Body of pancreas (tissue), 4 donors: ENCODE data around the gene YIF1A. TPM values are rescaled to one million over a fixed set of nuclear protein-coding genes. Genes with fewer than 3 reads are reported as not detected.

Source experiments
- ATAC-seq: fragments of 150-250 bp; one replicate; pipeline ENCODE4 v1.9.1; 2016
- DNase-seq, 4 donors: peaks; one replicate each; pipeline ENCODE4 v3.0.0-alpha.2; 2019
- H3K27ac ChIP-seq, 4 donors: fragments of 200-600 bp; sonication (generic); 1 replicate in 3 of 4; 2 replicates in 1 of 4; pipeline versions ENCODE4 v1.5.1 to v1.6.1; 2016 to 2019; ENCODE audit warnings: mild to moderate bottlenecking in 1 of 4, mixed read lengths in 1 of 4, moderate library complexity in 1 of 4
- H3K27me3 ChIP-seq, 2 donors: fragments of 200-600 bp; sonication (generic); one replicate each; pipeline ENCODE4 v1.6.0; 2016; ENCODE audit warnings: mild to moderate bottlenecking in 1 of 2
- H3K36me3 ChIP-seq, 2 donors: fragments of 200-600 bp; sonication (generic); replicated peaks in 1 of 2; 2 replicates each; pipeline ENCODE4 v1.5.1; 2016; ENCODE audit warnings: low read depth in 2 of 2; ENCODE audit not compliant: insufficient read depth in 1 of 2
- H3K4me1 ChIP-seq: fragments of 200-600 bp; sonication (generic); one replicate; pipeline ENCODE4 v1.6.0; 2016
- H3K4me3 ChIP-seq, 2 donors: fragments of 200-600 bp; sonication (generic); 1 replicate in 1 of 2; 2 replicates in 1 of 2; pipeline ENCODE4 v1.5.1; 2016 to 2019
- H3K9me3 ChIP-seq, 3 donors: fragments of 200-600 bp; sonication (generic); 1 replicate in 2 of 3; 2 replicates in 1 of 3; pipeline ENCODE4 v1.5.1; 2016
- CTCF ChIP-seq, 7 experiments: fragments of 450-650 bp in 4 of 7; fragments of 200-600 bp in 3 of 7; sonication (generic) in 3 of 7; IDR thresholded peaks; one replicate each; pipeline ENCODE4 v1.5.1; 2016 to 2019; ENCODE audit warnings: antibody characterized with exemption in 7 of 7
- POLR2A ChIP-seq, 3 donors: fragments of 450-650 bp; IDR thresholded peaks; one replicate each; pipeline ENCODE4 v1.6.1; 2016; ENCODE audit warnings: antibody characterized with exemption in 3 of 3, mild to moderate bottlenecking in 2 of 3
- WGBS, 2 donors: methylation state at CpG; one replicate each; pipeline ENCODE4 v1.1.5; 2017; 5-methylcytosine and 5-hydroxymethylcytosine counted together
- intact Hi-C: fragments of 100-400 bp; cut with DNase I; formaldehyde crosslinking; loops from one replicate; pipeline ENCODE4 v1.15.1; 2023
- total RNA-seq, 2 donors: library from RNA; depleted of rRNA; stranded (reverse); fragments of >200 nt; gene quantifications; one replicate each; pipeline ENCODE4 v1.1.0, GENCODE V29; 2016

Gene YIF1A
- total RNA-seq, 2 donors from 2014 or later, result 63.6 to 91.6 TPM

GRCh38 chr11:66331542-66332370 lies 42.8 kb upstream of the YIF1A start:
- DNase-seq (no peak), ATAC-seq (no peak)
- Histone ChIP-seq H3K9me3 (no peaks in the 10 kb centered on the region), H3K4me1 (peaks cover 32% of the 10 kb centered on the region), H3K27me3 (no peaks in the 10 kb centered on the region), H3K36me3 (no peaks in the 10 kb centered on the region), H3K4me3 (no peak overlapping the region), H3K27ac (no peak overlapping the region)
- no peak for TF ChIP-seq CTCF (IDR thresholded peaks at IDR 0.05)
- no peak for TF ChIP-seq POLR2A (IDR thresholded peaks at IDR 0.05)
- WGBS, 2 donors, result 90 to 91% methylated on average over 5 to 12 of the region's 12 CpGs
- intact Hi-C loops, result no loop called here

GRCh38 chr11:66330931-66331330 lies 42.0 kb upstream of the YIF1A start:
- DNase-seq, result no peak
- Histone ChIP-seq H3K27ac (no peak overlapping the region), H3K9me3 (no peaks in the 10 kb centered on the region), H3K4me3 (no peak overlapping the region), H3K4me1 (peaks cover 24% of the 10 kb centered on the region), H3K36me3 (no peaks in the 10 kb centered on the region), H3K27me3 (no peaks in the 10 kb centered on the region)
- no peak for ATAC-seq
- WGBS, 2 donors, result 56 to 83% methylated on average over 2 to 9 of the region's 10 CpGs
- intact Hi-C loops, result no loop called here
- TF ChIP-seq POLR2A (IDR thresholded peaks at IDR 0.05) (no peak), CTCF (IDR thresholded peaks at IDR 0.05) (no peak)

GRCh38 chr11:66329165-66329673 lies 40.3 kb upstream of the YIF1A start:
- Histone ChIP-seq H3K4me3 (no peak overlapping the region), H3K9me3 (no peaks in the 10 kb centered on the region), H3K4me1 (peaks cover 11% of the 10 kb centered on the region), H3K27ac (no peak overlapping the region), H3K36me3 (no peaks in the 10 kb centered on the region), H3K27me3 (no peaks in the 10 kb centered on the region)
- intact Hi-C loops, result no loop called here
- ATAC-seq, result no peak
- TF ChIP-seq POLR2A (IDR thresholded peaks at IDR 0.05), result no peak
- 76 to 79% methylated on average over 3 of the region's 3 CpGs for WGBS, 2 donors
- no peak for DNase-seq

- Histone ChIP-seq H3K4me3 (no peak overlapping the region), H3K27me3 (no peaks in the 10 kb centered on the region), H3K4me1 (peaks cover 11% of the 10 kb centered on the region), H3K27ac (peak overlapping the region in 2 of 4 donors; percentile 23 to 25), H3K36me3 (no peaks in the 10 kb centered on the region), H3K9me3 (no peaks in the 10 kb centered on the region)
- intact Hi-C loops, result no loop called here
- TF ChIP-seq CTCF (IDR thresholded peaks at IDR 0.05), result peak; percentile 86 to 94 (median 88)
- TF ChIP-seq POLR2A (IDR thresholded peaks at IDR 0.05), result no peak
- DNase-seq (peak; percentile 74 to 78 (median 76)), ATAC-seq (peak; percentile 91)
- WGBS, 2 donors, result 11 to 13% methylated on average over 12 to 19 of the region's 19 CpGs
Observed at GRCh38 chr11:66328302-66329144, 39.6 kb upstream of the YIF1A start.

GRCh38 chr11:66328031-66328301 lies 39.0 kb upstream of the YIF1A start:
- H3K36me3 ChIP-seq, result no peaks in the 10 kb centered on the region
- DNase-seq, result no peak
- no peaks in the 10 kb centered on the region for H3K9me3 ChIP-seq
- intact Hi-C loops, result no loop called here
- H3K27ac ChIP-seq, result no peak overlapping the region
- no peak for ATAC-seq
- TF ChIP-seq POLR2A (IDR thresholded peaks at IDR 0.05) (no peak), CTCF (IDR thresholded peaks at IDR 0.05) (no peak)
- WGBS, 2 donors, result 0 to 69% methylated on average over 1 to 3 of the region's 3 CpGs
- no peak overlapping the region for H3K4me3 ChIP-seq
- peaks cover 11% of the 10 kb centered on the region for H3K4me1 ChIP-seq
- H3K27me3 ChIP-seq, result no peaks in the 10 kb centered on the region
